ENCODE results near the gene BRD4.

Gene BRD4

DNA sequence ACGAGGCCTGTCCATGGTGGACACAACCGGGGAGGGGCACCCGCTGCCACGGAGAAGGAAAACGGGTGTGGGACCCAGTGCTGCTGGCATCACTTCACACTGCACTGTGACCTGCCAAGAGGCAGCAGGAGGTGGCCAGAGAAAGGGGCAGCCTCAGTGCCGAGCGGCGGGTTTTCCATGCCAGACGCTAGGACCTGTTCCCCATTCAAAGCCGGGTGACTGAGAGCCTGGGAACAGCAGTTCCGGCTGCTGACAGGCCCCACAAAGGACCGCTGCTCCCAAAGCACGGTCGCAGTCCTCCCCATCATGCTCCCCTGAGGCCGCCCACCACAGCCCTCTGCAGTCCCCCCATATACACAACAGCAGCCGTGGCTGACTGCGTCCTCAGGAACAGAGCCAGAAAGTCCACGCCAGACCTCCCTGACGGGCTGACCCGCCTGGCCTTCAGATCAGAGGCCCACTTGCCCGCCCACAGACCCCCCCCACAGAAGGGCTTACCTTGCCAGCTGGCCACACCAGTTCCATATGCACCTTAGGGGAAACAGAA lies 41.8 kb upstream of the BRD4 start:
- H3K27ac ChIP-seq = no peak overlapping the region
- H3K9me3 ChIP-seq (ENCODE audit: low read depth, low read length) = no peaks in the 10 kb centered on the region
- TF ChIP-seq FOXP2 (optimal IDR thresholded peaks at IDR 0.05; ENCODE audit: control extremely low read depth, extremely low read length, insufficient read depth) (no peak), EZH2 (IDR thresholded peaks at IDR 0.05) (no peak), POLR2AphosphoS5 (IDR thresholded peaks at IDR 0.05; ENCODE audit: borderline replicate concordance, low read depth, low read length) (no peak)
- H3K4me3 ChIP-seq = no peak overlapping the region
- H3K36me3 ChIP-seq (ENCODE audit: insufficient read depth, low read length) = peaks cover 48% of the 10 kb centered on the region
- H3K9ac ChIP-seq (ENCODE audit: insufficient read length) = no peak overlapping the region
- DNase-seq (ENCODE audit: low read depth, low spot score) = no peak

DNA sequence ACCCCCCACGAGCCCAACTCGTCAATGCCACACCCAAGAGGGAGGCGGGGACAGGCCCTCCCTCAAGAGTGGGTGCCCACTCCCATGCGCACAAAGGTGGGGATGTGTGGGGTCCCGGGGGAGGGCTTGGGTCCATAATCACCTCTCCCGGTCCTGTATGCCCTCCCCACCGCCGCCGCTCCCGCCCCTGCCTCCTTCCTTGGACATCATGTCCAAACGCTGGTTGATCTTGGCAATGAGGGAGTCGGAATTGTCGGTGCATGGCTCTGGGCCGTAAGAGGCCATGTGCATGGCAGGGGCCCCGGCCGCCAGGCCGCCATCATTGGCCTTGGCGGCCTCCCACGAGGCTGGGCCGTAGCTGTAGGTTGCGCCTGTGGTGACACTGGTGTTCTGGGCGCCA lies 41.3 kb upstream of the BRD4 start:
- Histone ChIP-seq H3K9ac (ENCODE audit: insufficient read length) (no peak overlapping the region), H3K4me3 (no peak overlapping the region), H3K9me3 (ENCODE audit: low read depth, low read length) (no peaks in the 10 kb centered on the region), H3K27ac (no peak overlapping the region), H3K36me3 (ENCODE audit: insufficient read depth, low read length) (peaks cover 53% of the 10 kb centered on the region)
- no peak for DNase-seq (ENCODE audit: low read depth, low spot score)
- TF ChIP-seq POLR2AphosphoS5 (IDR thresholded peaks at IDR 0.05; ENCODE audit: borderline replicate concordance, low read depth, low read length) (no peak), FOXP2 (optimal IDR thresholded peaks at IDR 0.05; ENCODE audit: control extremely low read depth, extremely low read length, insufficient read depth) (no peak), EZH2 (IDR thresholded peaks at IDR 0.05) (no peak)

DNA sequence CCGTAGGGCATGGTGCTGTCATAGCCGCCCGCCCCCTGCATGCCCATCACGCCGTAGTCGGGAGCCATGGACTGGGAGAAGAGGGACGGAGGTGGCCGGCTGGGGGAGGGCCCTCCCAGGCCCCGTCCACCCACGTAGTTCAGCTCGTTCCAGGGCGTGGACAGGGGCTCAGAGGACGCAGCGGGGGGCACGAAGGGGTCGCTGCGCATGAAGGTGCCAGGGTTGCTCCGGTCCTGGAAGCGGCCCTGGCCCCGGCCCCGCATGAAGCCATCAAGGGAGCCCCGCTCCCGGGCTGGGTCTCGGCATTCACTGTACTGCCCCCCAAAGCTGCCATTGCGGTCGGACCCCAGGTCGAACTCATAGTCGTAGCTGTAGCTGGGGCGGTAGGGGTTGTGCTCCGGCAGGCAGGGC lies 40.6 kb upstream of the BRD4 start:
- no peak for DNase-seq (ENCODE audit: low read depth, low spot score)
- peaks cover 60% of the 10 kb centered on the region for H3K36me3 ChIP-seq (ENCODE audit: insufficient read depth, low read length)
- no peak overlapping the region for H3K27ac ChIP-seq
- no peak overlapping the region for H3K9ac ChIP-seq (ENCODE audit: insufficient read length)
- TF ChIP-seq EZH2 (IDR thresholded peaks at IDR 0.05) (no peak), POLR2AphosphoS5 (IDR thresholded peaks at IDR 0.05; ENCODE audit: borderline replicate concordance, low read depth, low read length) (no peak), FOXP2 (optimal IDR thresholded peaks at IDR 0.05; ENCODE audit: control extremely low read depth, extremely low read length, insufficient read depth) (no peak)
- H3K9me3 ChIP-seq (ENCODE audit: low read depth, low read length) = no peaks in the 10 kb centered on the region
- no peak overlapping the region for H3K4me3 ChIP-seq

DNA sequence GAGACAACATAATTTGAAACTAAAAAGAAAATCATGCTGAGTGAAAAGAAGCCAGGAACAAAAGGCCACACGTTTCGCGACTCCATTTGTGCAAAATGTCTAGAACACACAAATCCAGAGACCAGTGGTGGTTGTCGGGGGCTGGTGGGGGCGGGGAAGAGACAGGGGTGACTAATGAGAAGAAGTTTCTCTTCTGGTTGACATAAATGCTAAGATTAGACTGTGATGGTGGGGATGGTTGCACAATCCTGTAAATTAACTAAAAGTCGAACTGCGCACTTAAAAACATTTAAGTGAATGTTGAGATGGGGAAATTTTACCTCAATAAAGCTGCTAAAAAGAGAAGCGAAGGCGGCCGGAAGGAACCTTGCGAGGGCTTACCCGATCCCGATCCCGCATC lies 40.1 kb upstream of the BRD4 start:
- no peak for TF ChIP-seq EZH2 (IDR thresholded peaks at IDR 0.05)
- TF ChIP-seq FOXP2 (optimal IDR thresholded peaks at IDR 0.05; ENCODE audit: control extremely low read depth, extremely low read length, insufficient read depth) = no peak
- no peak for TF ChIP-seq POLR2AphosphoS5 (IDR thresholded peaks at IDR 0.05; ENCODE audit: borderline replicate concordance, low read depth, low read length)
- Histone ChIP-seq H3K4me3 (no peak overlapping the region), H3K36me3 (ENCODE audit: insufficient read depth, low read length) (peaks cover 65% of the 10 kb centered on the region), H3K9me3 (ENCODE audit: low read depth, low read length) (no peaks in the 10 kb centered on the region), H3K27ac (no peak overlapping the region), H3K9ac (ENCODE audit: insufficient read length) (no peak overlapping the region)
- no peak for DNase-seq (ENCODE audit: low read depth, low spot score)

DNA sequence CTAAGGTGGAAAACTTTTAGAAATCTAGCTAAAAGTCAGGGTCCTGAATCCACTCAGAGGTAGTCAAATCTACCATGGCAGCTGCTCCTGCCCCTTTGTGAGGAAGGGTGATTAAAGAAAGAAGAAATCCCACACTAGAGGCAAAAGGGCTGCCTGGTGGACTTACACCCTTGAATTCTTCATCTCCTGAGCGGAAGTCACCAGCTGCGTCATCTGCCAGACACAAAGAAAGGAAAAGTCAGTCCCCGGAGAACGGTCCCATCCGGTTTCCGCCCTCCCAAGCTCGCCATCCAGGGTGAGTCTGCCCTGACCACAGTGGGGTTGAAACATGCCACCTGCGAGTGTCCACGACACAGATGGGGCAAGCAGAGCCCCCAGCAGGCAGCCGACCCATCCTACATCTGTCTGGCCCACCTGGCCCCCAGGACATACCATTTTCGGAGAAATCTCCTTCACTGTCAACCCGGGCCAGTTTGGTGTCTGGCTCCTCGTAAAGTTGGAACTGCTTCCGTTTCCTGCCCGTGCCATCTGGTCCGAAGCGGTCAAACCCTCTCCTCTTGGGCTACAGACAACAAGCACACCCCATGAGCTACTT lies 39.5 kb upstream of the BRD4 start:
- TF ChIP-seq POLR2AphosphoS5 (IDR thresholded peaks at IDR 0.05; ENCODE audit: borderline replicate concordance, low read depth, low read length) (no peak), EZH2 (IDR thresholded peaks at IDR 0.05) (no peak), FOXP2 (optimal IDR thresholded peaks at IDR 0.05; ENCODE audit: control extremely low read depth, extremely low read length, insufficient read depth) (no peak)
- H3K9ac ChIP-seq (ENCODE audit: insufficient read length) = no peak overlapping the region

DNA sequence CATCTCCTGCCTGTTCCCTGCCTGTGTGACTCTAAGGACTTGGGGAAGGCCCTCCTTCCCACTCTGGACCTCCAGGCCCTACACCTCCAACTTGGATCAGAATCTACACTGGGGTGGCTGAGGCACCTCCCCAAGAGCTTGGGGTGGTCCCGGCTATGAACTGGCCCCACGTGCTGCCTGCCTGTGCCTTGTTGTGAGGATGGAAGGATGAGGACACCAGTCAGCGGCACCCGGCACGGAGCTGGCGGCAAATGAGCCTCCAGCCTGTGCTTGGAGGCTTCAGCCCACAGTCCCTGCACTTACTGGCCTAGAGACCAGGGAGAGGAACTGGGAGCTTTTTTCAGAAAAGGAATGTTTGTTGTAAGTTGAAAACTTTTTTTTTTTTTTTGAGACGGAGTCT lies 38.8 kb upstream of the BRD4 start:
- H3K9me3 ChIP-seq (ENCODE audit: low read depth, low read length) = no peaks in the 10 kb centered on the region
- peaks cover 69% of the 10 kb centered on the region for H3K36me3 ChIP-seq (ENCODE audit: insufficient read depth, low read length)
- H3K27ac ChIP-seq = no peak overlapping the region
- no peak overlapping the region for H3K9ac ChIP-seq (ENCODE audit: insufficient read length)
- H3K4me3 ChIP-seq = no peak overlapping the region
- TF ChIP-seq POLR2AphosphoS5 (IDR thresholded peaks at IDR 0.05; ENCODE audit: borderline replicate concordance, low read depth, low read length) (no peak), EZH2 (IDR thresholded peaks at IDR 0.05) (no peak), FOXP2 (optimal IDR thresholded peaks at IDR 0.05; ENCODE audit: control extremely low read depth, extremely low read length, insufficient read depth) (no peak)
- DNase-seq (ENCODE audit: low read depth, low spot score) = no peak

More for the DNA sequence above, 39.5 kb upstream of the BRD4 start:
- no peaks in the 10 kb centered on the region for H3K9me3 ChIP-seq (ENCODE audit: low read depth, low read length)
- no peak overlapping the region for H3K27ac ChIP-seq
- no peak overlapping the region for H3K4me3 ChIP-seq
- H3K36me3 ChIP-seq (ENCODE audit: insufficient read depth, low read length) = peaks cover 69% of the 10 kb centered on the region
- no peak for DNase-seq (ENCODE audit: low read depth, low spot score)

DNA sequence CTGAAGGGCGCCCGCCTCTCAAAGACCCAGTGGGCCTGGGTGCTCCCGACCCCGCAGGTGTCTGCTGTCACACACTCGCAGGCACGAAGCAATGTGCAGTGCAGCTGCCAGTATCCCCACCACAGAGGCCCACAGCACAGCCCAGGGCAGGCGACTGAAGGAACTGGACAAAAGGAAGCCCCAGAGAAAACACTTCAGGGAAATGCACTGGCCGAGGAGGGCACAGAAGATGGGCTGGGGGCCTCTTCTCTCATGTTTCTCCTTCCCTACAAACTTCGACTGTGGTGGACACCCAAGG lies 37.2 kb upstream of the BRD4 start:
- H3K36me3 ChIP-seq (ENCODE audit: insufficient read depth, low read length) = peaks cover 77% of the 10 kb centered on the region
- no peak for DNase-seq (ENCODE audit: low read depth, low spot score)
- no peaks in the 10 kb centered on the region for H3K9me3 ChIP-seq (ENCODE audit: low read depth, low read length)
- TF ChIP-seq POLR2AphosphoS5 (IDR thresholded peaks at IDR 0.05; ENCODE audit: borderline replicate concordance, low read depth, low read length) (no peak), EZH2 (IDR thresholded peaks at IDR 0.05) (no peak), FOXP2 (optimal IDR thresholded peaks at IDR 0.05; ENCODE audit: control extremely low read depth, extremely low read length, insufficient read depth) (no peak)
- H3K4me3 ChIP-seq = no peak overlapping the region
- H3K9ac ChIP-seq (ENCODE audit: insufficient read length) = no peak overlapping the region
- no peak overlapping the region for H3K27ac ChIP-seq

DNA sequence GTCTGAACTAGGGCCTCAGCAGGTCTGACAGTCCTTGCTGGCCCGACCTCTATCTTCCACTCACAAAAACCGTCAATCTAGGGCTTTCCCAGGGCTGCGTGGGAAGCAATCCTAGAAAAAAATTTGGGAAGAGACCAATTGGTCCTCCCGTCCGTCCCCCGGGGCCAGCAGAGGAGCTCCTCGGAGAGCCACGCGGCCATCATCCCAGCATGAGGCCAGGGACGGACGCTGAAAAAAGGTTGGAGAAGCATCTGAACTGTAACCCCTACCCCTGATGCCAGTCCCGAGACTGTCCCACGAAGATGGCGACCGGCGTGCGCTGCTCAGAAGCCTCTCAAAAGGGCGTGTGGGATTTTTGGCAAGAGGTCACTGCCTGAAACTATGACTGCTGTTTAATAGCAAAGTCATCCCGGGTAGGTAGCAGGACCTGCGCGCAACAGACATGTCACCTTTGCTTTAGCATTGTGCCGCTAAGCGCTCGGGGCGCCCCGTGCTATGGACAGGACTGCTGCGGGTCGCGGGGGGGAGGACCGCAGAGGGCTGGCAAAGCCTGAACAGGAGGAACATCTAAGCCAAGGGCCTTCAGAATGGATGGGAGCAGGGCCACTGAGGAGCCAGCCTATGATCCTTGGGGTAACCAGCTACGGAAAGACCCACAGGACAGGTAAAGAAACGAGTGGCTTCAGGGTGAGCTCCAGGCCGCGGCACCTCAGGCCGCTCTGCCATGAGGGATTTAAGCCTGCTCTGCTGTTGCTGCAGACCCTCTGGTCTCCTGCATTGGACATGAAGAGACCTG lies 36.7 kb upstream of the BRD4 start:
- Histone ChIP-seq H3K36me3 (ENCODE audit: insufficient read depth, low read length) (peaks cover 78% of the 10 kb centered on the region), H3K4me3 (no peak overlapping the region), H3K9me3 (ENCODE audit: low read depth, low read length) (no peaks in the 10 kb centered on the region), H3K27ac (no peak overlapping the region), H3K9ac (ENCODE audit: insufficient read length) (no peak overlapping the region)
- no peak for DNase-seq (ENCODE audit: low read depth, low spot score)
- TF ChIP-seq FOXP2 (optimal IDR thresholded peaks at IDR 0.05; ENCODE audit: control extremely low read depth, extremely low read length, insufficient read depth) = no peak
- no peak for TF ChIP-seq EZH2 (IDR thresholded peaks at IDR 0.05)
- TF ChIP-seq POLR2AphosphoS5 (IDR thresholded peaks at IDR 0.05; ENCODE audit: borderline replicate concordance, low read depth, low read length) = no peak
